Activated CD4-positive, alpha-beta T cell treated with anti-CD3 and anti-CD28 coated beads for 24 hours (primary cell): ENCODE measurements around the gene DNMT1.

Experiments used
- DNase-seq, 2 donors: peaks; one replicate each; pipeline ENCODE4 v3.0.0-alpha.2; 2020; ENCODE audit warnings: low read depth in 2 of 2

Gene DNMT1

DNA sequence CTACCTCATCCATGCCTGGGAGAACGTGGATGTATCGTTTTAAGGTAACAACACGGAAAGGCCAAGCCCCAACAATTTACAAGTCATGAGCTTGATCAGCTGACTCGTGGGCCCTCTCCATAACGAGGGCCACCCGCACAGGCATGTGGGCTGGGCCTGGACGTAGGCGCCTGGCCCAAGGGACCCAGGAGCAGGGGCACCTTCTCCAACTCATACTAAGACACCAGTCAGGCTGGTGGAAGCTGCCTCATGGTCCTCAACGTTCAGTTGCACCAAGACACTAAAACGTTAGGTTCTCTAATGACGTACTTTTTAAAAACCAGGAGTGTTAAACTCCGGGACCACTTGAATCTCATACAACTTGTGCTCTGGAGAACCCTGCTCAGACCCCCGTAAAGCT lies 53.3 kb downstream of the DNMT1 start:
- DNase-seq = no peak

DNA sequence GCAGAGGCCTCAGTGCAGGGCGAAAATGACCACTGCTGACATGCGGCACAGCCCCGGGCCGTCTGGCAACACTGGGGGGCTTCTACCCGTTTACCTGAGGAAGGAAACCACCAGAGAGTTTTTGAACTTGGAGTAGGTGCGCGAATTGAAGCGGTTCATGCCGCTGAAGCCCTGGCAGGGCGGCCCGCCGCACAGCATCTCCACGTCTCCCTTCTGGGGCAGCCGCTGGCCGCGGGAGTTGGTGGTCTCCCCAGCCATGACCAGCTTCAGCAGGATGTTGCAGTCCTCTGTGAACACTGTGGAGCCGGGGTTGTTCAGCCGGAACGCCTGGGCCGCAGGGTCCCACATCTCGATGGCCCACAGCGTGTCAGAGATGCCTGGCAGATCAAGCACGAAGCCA lies 54.8 kb downstream of the DNMT1 start:
- DNase-seq = no peak

DNA sequence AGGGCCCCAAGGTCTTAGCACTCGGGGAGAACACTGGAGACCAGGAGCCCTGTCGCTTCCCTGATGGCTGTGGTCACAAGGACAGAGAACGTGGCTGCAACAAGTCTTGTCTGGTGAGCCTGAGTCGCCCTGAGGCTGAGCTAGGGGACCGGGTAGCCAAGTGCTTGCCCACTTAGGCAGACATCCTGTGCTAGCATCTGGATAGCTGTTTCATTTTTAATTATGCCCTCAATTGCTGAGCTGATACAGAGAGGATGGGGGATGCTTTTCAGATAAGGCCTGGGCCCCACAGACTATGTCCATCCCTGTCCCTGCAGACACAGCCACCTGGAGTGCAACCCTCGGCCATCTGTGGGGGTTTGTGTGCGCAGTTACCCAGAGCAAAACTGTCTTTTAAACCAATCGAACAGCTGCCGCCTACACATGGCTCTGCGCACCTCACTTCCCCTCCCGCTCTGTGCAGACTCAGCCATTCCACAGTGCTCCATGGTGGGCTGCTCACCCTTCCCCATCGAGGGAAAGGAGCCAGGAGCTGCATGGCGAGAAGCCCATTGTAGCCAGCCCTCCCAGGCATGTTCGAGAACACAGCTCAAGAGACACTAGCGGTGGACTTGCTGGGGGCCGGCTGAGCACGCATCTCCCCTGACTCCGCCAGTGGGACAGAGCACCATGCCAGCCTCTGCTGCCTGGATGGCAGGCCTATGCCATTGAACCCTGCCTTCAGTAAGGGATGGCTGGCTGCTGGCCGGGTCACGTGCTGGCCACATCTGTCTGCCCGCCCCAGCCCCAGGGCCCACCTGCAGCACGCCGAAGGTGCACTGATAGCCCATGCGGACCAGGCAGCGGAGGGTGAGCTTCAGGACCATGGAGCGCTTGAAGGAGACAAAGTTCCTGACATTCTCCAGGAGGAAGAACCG lies 55.6 kb downstream of the DNMT1 start:
- DNase-seq = no peak

DNA sequence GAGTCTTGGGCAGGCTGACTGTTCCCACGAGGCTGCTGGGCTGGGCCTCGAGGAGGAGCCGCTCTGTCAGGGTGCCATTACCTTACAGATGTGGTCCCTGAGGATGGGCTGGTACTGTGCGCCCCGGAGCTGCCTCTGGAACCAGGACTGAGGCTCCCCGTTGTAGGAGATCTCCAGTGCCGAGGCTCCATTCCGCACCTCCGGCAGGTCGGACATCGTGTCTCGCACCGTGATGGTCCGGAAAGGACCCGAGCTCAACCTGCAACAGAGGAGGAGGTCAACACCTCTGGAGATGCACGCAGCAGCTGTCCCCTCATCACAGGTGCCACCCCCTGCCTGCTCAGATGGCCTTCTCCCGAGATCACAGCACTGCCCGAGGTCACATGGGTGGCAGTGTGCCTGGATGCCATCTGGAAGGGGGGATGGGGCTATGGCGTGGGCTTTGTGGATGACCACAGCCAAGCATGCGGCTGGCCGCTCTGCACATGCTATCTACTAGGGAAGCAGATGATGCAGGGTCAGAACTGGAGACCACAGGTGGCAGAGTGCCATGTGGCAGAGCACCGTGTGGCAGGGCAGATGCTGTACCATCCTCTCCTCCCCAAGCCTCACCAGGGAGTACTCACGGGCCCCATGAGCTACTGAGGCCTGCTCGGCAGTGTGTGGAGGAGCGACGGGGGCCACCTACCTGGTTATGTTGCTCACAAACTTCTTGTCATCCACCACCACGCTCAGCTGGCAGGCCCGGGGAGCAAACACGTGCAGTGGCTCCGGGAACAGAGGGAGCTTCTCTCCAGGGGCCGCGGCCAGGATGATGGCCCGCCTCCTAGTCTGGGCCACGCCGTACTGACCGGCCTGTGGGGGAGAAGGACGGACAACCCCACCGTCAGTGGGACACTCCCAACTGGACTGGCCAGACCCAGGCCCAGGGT lies 56.7 kb downstream of the DNMT1 start:
- DNase-seq = no peak

DNA sequence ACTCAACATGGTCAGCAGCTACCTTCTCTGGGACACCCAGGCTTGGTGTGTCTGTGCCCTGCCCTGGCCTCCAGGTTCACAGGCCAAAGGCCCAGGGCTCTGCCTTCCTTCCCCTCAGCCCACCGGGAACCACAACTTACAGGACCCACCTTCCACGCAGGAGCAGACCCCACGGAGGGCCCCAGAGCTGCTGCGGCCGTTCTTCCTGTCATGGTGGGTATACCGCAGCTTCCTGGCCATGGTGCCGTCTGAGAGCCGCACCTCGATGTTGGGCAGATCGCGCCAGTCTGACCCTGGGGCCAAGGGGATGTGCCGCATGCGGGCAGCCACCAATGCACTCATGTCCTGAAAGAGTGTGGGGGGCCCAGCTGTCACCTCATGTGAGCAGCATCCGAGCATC lies 57.8 kb downstream of the DNMT1 start:
- DNase-seq = no peak

DNA sequence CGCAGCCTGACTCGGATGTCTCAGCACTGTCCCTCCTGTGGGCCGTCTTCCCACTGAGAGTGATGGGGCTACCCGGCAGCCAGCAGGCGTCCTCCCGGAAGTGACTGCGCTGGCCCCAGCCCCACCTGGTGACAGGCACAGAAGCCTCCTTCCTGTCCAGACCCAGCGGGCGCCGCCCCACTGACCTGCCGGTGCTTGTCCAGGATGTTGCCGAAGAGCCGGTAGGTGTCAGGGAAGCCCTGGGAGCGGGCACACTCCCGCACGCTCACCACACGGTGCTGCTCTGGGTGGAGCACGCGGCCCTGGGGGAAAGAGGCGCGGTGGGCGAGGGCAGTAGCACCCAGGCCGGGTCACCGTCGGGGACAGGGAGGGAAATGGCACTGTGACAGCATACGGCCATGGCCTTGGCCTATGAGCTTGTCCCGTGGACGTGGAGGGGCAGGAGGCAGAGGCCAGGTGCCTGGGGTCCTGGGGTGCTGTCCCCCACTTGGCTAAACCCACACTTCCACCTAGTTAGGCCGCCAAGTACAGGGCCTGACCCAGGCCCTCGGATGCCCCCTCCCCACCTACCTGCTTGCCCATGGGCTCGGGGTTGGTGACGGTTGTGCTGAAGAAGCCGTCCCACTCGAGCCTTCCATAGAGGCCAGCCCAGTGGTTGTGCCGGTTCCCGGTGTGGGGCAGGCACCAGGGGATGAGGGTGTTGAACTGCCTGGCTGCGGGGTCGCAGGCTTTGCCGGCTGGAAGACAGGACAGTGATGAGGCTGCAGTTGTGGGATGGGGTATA lies 59.0 kb downstream of the DNMT1 start:
- no peak for DNase-seq

DNA sequence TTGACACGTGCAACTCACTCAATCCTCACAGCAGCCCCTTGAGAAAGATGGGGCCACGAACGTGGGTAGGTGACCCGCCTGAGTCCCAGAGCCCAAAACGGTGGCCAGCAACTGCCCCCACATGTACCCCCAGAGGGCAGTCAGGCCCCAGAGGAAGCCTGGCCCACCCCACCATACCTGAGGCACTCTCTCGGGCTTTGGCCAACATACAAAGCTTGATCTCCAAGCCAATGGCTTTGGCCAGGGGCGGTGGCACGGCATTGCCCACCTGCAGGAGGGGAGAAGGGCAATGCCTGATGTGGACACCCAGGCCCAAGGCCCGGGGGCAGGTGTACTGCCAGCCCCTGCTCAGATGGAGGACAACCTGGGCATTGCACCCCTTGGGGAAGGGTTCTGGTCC lies 60.7 kb downstream of the DNMT1 start:
- DNase-seq = no peak

DNA sequence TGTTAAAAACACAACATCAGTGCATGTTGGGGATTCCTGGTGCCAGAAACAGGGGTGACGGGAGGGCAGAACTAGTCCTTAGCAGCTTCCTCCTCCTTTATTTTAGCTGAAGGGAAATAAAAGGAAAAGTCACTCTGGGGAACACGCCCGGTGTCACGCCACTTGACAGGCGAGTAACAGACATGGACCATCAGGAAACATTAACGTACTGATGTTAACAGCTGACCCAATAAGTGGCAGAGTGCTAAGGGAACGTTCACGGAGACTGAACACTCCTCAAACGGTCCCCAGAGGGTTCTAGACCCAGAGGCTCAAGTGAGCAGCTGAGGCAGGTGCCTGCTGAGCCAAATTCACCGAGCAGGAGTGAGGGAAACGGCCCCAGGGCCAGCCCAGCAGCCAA lies 61.2 kb downstream of the DNMT1 start:
- no peak for DNase-seq

DNA sequence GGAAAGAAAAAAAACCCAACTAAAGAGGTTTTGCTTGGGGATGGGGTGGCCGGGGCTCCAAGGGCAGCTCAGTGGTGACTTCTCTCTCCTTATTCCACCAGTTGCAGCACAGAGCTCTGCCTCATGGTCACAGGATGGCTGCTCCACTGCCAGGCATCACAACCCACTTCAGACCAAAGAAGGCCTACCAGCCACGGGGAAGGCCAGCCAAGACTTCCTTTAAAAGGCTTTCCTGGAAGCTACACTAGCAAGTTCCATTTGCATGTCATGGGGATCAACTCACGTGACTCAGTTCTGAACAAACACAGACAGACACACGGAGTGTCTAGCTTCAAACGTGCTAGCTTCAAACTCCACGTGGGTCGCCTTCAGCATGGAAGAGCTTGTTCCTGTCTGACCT lies 61.8 kb downstream of the DNMT1 start:
- DNase-seq = no peak

DNA sequence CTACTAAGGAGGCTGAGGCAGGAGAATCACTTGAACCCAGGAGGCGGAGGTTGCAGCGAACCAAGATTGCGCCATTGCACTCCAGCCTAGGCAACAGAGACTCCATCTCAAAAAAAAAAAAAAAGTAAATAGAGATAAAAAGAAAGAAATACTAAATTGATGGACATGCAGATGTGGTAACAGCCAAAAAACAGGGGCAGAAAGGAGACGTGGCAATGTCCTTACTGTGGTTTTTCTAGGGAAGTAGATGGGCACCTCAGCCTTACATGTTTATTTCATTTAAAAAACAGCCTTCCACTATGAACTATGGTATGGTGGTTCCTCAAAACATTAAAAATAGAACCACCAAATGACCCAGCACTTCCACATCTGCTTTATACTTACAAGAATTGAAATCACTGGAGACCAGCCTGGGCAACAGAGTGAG lies 68.5 kb downstream of the DNMT1 start:
- DNase-seq = no peak

DNA sequence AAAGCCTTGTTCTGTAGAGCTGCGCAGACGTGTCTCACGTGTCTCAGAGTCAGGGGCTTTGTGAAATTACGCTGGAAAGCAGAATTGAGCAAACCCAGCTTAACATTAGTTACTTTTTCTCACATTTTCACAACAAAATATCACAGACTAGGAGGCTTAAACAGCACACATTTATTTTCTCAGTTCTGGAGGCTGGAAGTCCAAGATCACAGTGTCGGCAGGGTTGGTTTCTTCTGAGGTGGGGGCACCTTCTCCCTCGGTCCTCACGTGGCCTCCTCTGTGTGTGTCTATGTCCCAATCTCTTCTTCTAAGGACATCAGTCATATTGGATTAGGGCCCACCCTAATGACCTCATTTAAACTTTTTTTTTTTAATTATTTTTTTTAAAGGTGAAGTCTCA lies 70.3 kb downstream of the DNMT1 start:
- DNase-seq = no peak

DNA sequence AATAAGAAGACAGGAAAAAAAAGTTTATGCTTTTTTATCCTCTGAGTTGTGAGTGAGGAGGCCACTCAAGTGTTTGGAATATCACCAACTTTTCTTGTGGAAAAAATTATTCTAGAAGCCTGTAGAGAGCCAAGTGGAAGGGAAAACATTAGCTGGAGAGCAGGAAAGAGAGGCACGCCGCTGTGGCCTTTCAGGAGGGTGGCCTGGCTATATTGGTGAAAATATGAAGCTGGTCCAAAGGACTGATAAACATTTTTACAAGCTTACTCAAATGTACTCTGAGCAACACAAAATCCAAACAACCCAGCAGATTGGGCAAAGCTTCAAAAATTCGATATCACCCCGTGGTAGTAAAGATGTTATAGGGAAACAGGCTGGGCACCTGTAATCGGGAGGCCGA lies 72.7 kb downstream of the DNMT1 start:
- no peak for DNase-seq

DNA sequence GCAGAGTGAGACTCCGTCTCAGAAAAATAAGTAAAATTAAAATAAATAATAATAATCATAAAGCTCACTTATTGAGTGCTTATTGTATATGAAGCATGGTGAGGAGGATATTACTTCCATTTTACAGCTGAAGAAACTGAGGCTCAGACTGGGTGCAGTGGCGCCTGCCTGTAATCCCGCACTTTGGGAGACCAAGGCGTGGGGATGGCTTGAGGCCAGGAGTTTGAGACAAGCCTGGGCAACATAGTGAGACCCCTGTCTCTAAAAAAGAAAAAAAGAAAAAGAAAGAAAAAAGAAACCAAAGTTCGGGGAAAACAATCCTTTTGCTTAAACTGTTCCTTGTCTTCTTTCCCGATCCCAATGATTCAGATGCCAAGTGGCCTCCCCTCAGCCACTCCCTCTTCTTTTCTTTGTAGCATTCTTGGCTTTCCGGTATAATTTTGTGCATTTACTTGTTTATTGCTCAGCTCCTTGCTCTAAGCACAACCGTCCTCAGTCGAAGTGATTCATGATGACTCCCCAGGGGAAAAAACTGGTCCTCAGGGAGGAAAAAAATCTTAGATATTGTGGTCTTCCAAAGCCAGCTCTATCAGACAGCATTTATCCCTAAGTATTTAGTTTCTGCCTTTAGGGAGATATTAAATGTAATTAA lies 74.1 kb downstream of the DNMT1 start:
- DNase-seq = no peak

DNA sequence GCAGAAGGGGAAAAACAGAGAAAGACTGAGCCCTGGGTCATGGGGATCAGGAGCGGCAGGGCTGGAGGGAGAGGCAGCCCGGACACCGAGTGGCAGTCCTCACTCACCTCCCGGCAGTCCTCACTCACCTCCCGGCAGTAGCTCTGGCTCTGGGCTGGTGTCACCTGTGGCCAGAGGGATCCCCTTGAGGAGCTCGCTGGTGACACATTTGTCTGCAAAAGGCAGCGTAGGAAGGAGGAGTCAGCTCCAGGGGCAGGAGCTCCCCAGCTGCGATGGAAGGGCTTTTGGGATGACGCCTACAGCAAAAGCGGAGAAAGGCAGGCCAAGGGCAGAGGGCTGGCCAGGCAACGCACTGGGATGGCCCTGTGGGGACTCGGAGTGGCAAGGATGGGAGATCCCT lies 75.8 kb downstream of the DNMT1 start:
- no peak for DNase-seq

DNA sequence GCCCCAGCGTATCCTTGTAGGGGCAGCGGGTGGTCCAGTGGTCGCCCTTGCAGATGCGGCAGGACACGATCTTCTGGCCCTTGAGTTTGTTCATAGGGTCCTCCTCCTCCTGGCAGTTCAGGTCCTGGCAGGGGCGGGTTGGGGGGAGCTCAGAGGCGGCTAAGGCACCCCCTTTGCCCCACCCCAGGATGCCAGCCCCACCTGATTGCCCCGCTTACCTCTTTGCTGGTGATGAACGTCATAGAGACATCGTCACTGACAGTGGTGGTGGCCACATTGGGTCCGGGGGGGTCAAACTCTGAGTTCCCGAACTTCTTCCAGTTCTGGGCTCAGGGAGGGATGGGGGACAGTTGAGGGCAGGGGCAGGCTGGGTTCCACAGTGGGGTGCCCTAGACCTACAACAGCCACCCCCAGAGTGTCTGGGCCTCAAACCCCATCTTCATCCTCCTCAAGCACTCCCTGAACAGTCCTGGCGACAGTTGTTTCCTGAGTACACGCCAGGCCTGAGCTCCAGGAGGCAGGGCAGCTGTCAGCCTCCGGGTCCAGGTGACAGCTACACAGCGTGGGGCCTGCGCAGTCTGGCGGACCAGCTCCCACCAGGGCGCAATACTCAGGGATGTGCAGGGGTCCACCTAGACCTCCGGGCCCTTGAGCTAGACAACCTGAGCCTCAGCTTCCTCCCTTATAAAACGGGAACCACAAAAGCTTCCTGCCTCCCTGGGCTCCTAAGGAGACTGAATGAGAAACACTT lies 77.7 kb downstream of the DNMT1 start:
- DNase-seq = no peak

DNA sequence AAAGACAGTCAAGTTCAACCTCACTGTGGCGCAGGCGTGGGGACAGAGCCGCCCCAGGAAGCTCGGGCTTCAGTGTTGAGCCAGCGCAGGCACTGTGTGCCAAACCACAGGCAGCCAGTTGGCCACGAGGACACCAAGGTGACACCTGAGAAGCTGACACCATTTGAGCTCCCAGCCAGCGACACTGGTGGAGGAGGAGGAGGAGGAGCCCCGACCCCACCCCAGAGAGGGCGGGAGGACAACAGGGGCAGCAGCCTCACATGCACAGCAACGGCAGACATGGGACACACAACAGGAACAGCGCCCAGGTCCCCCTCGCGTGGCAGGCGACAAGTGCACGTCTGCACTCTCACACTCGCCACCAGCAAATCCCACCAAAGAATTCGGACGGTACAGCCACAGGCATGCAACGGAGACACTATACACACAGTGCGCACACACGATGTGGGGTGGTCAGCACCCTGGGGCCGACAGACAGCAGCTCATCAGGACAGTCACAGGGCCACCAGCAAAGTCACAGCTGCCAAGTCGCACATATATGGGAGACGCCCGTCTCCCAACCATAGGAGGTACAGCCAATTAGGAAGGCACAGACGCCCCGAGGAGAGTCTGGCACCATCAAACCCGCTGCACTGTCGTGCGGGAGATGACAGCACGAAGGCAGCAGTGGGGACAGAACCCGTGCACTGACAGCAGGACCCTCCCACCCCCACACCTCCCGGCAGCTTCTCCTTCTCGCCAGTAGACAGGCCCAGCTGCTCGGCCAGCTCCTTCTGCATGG lies 78.5 kb downstream of the DNMT1 start:
- no peak for DNase-seq

DNA sequence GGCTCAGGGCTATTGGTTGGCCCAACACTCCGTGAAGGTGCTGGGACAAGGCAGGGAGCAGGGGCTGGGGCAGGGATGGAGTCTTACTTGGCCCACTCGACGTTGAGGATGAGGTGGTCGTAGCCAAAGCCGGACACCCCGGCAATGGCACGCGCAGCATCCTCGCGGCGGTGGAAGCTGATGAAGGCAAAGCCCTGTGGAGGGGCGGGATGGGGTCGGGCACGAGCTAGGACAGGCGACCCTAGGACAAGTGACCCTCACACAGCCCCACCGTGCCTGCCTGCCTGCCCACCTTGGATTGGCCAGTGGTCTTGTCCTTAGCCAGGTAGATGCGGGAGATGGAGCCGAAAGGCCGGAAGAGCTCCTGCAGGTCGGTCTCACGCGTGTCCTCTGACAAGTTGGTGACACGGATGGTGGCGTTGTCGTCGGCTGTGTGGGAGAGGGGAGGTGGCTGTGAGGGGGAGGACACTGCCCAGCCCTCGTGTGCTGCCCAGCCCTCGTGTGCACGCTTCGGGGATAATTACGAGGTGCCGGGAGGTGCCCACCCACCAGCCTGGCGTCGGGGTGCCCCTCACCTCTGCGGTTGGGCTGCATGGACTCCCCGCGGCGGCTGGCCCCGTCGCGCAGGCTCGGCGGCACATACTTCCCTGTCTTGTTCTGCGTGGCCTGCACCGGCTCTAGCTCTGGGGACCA lies 79.2 kb downstream of the DNMT1 start:
- no peak for DNase-seq

DNA sequence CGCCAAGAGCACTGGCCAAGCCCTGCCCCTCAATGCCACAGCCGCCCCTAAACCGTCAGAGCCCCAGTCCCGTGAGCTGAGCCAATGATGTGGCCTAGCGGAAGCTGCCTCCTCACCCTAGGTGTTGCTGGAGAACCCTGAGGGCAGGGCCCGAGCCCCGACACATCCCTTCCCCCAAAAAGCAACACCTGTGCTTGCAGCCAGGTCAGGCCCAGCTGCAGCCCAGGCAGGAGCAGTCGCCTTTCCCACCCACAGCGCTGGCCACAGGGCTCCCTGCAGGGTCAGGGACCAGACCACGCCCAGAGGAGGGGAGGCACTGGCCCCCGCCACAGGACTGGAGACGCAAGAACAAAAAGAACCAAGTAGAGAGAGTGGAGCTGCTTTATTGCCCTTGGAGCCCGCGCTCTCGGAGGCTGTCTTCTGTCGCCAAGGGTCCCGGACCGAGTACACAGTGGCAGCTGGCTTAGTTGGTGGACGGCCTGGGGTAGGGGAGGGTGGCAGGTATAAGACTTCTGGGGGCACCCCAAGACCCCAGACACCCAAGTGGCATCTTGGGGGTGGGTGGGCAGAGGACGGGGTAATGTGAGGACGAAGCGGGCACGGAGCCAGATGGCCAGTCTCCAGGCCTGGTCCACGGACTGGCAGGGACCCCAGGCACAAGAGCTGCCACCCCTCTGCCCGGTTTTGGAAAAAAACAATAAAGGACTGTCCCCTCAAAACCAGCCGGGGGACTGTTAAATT lies 79.9 kb downstream of the DNMT1 start:
- DNase-seq = no peak
